ENCODE data around the gene ILDR1.
"Not testable (repeated sequence)": the region's sequence is repeated elsewhere in the genome, so short reads cannot be mapped to it uniquely, and the experiment has no call there.

ILDR1 gene

DNA sequence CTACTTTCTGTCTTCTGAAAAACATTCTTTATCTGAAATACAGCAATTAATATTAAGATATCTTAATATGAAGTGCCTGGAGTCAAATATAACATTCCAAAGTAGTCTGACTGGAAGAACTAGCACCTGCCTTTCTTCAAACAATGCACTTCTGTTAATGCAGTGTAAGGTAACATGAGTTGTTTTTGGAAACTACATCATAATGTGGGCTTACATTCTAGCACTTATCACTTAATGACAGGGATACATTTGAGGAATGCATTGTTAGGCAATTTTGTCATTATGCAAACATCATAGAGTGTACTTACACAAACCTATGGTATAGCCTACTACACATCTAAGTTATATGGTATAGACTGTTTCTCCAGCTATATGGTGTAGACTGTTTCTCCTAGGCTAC, 78.6 kb downstream of the ILDR1 start:
- DNase-seq (ENCODE audit: low spot score), result no peak

DNA sequence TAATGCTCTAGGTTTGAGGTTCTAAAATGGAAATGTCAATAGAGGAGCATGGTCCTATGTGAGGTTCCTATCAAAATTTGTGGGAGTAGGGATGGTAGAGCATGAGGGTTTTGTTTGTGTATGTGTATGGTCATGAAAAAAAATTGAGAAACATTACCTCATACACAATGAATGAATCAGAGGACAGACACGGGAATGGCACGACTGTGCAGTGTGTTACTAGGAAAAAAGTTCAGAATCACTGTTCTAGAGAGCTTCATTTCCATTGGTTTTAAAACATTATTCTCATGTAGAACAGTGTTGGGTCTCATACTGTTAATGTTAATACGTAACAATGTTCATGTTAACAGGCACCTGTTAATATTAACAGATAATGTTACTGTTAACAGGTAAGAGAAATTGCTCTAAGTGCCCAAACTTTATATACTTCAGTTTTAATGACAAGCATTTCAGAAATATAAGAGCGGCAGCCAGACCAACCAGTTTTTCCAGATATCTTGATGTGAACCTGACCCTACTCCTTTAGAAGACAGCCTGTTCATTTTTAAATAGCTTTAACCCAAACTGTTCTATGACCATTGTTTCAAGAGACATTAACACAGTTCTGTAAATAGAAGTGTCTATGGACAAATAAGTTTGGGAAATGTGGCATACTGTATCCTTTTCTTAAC, 79.8 kb downstream of the ILDR1 start:
- no peak for DNase-seq (ENCODE audit: low spot score)

- DNase-seq (ENCODE audit: low spot score), result no peak
Observed at GRCh38 chr3:121941592-121941991, 80.5 kb downstream of the ILDR1 start.

DNA sequence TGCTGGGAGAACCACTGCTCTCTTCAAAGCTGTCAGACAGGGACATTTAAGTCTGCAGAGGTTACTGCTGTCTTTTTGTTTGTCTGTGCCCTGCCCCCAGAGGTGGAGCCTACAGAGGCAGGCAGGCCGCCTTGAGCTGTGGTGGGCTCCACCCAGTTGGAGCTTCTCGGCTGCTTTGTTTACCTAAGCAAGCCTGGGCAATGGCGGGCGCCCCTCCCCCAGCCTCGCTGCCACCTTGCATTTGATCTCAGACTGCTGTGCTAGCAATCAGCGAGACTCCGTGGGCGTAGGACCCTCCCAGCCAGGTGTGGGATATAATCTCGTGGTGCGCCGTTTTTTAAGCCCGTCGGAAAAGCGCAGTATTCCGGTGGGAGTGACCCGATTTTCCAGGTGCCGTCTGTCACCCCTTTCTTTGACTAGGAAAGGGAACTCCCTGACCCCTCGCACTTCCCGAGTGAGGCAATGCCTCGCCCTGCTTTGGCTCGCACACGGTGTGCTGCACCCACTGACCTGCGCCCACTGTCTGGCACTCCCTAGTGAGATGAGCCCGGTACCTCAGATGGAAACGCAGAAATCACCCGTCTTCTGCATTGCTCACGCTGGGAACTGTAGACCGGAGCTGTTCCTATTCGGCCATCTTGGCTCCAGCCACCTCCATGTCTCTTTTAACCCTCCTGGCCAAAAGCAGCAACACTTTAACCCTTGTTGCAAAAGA, 83.7 kb downstream of the ILDR1 start:
- not testable (repeated sequence) for DNase-seq (ENCODE audit: low spot score)
